Activated T-helper 2 cell treated with anti-CD3 and anti-CD28 coated beads, Interferon-gamma antibody, Interleukin-2, Interleukin-4, amounts not matched to agents 10 μg/mL and 5 μg/mL and 100 μg/mL, durations not matched to agents 14 hours and 24 hours and 36 hours (primary cell): ENCODE data around the gene LEMD2. TPM values are rescaled to one million over a fixed set of nuclear protein-coding genes. Genes with fewer than 3 reads are reported as not detected.
A peak's percentile ranks its signal among the peaks of the same experiment; 100 is the strongest.

Source experiments
- DNase-seq: peaks from one replicate; pipeline ENCODE4 v3.0.0; 2021; ENCODE audit warnings: low spot score
- H3K27ac Mint-ChIP-seq: one replicate; pipeline ENCODE4 v1.8.0; 2021; ENCODE audit warnings: mixed read lengths
- H3K27me3 Mint-ChIP-seq: one replicate; pipeline ENCODE4 v1.8.0; 2021; ENCODE audit warnings: low read depth, mixed read lengths
- H3K36me3 Mint-ChIP-seq: one replicate; pipeline ENCODE4 v1.8.0; 2021; ENCODE audit warnings: low read depth, mixed read lengths
- H3K4me1 Mint-ChIP-seq: one replicate; pipeline ENCODE4 v1.8.0; 2021; ENCODE audit warnings: low read depth, mixed read lengths
- H3K4me3 Mint-ChIP-seq: one replicate; pipeline ENCODE4 v1.8.0; 2021; ENCODE audit warnings: low read depth, mild to moderate bottlenecking, moderate library complexity, mixed read lengths
- H3K9me3 Mint-ChIP-seq: one replicate; pipeline ENCODE4 v1.8.0; 2021; ENCODE audit warnings: mixed read lengths
- intact Hi-C: fragments of 100-400 bp; cut with micrococcal nuclease; formaldehyde crosslinking; loops from one replicate; pipeline ENCODE4 v1.15.1; 2023
- total RNA-seq: library from RNA; stranded (reverse); gene quantifications from 2 replicates; pipeline ENCODE4 v1.2.3, GENCODE V29; 2022

Gene LEMD2
- total RNA-seq, 1 donor from 2014 or later = 66.2 TPM

- no peak overlapping the region for H3K4me3 Mint-ChIP-seq
- H3K4me1 Mint-ChIP-seq = peaks cover 34% of the 10 kb centered on the region
- DNase-seq = no peak
- H3K36me3 Mint-ChIP-seq = peaks cover 60% of the 10 kb centered on the region
- intact Hi-C loops = loop anchor here (5.0 kb wide), 1 partner anchor 117 kb away; no protein-coding TSS in a partner anchor
- no peaks in the 10 kb centered on the region for H3K27me3 Mint-ChIP-seq
- no peak overlapping the region for H3K27ac Mint-ChIP-seq
- no peaks in the 10 kb centered on the region for H3K9me3 Mint-ChIP-seq
These were observed 3.2 kb downstream of the LEMD2 start for GRCh38 chr6:33785778-33786177.

- Mint-ChIP-seq H3K9me3 (no peaks in the 10 kb centered on the region), H3K27me3 (no peaks in the 10 kb centered on the region), H3K27ac (peak overlapping the region; percentile 10), H3K36me3 (peaks cover 68% of the 10 kb centered on the region), H3K4me1 (peaks cover 34% of the 10 kb centered on the region), H3K4me3 (no peak overlapping the region)
- DNase-seq = no peak
- intact Hi-C loops = loop anchor here (5.0 kb wide), 1 partner anchor 118 kb away; no protein-coding TSS in a partner anchor
These were observed 4.1 kb downstream of the LEMD2 start for GRCh38 chr6:33784787-33785186.

- Mint-ChIP-seq H3K36me3 (peaks cover 77% of the 10 kb centered on the region), H3K4me1 (peaks cover 29% of the 10 kb centered on the region), H3K4me3 (no peak overlapping the region), H3K27me3 (no peaks in the 10 kb centered on the region), H3K9me3 (no peaks in the 10 kb centered on the region), H3K27ac (no peak overlapping the region)
- no peak for DNase-seq
- intact Hi-C loops = no loop called here
These were observed 5.0 kb downstream of the LEMD2 start for GRCh38 chr6:33783781-33784520.

- intact Hi-C loops = no loop called here
- Mint-ChIP-seq H3K9me3 (no peaks in the 10 kb centered on the region), H3K4me1 (peaks cover 26% of the 10 kb centered on the region), H3K27ac (peak overlapping the region; percentile 30), H3K4me3 (no peak overlapping the region), H3K27me3 (no peaks in the 10 kb centered on the region), H3K36me3 (peaks cover 81% of the 10 kb centered on the region)
- no peak for DNase-seq
These were observed 6.4 kb downstream of the LEMD2 start for GRCh38 chr6:33782561-33782960.

- Mint-ChIP-seq H3K4me1 (peaks cover 15% of the 10 kb centered on the region), H3K27me3 (no peaks in the 10 kb centered on the region), H3K4me3 (no peak overlapping the region), H3K27ac (no peak overlapping the region), H3K9me3 (no peaks in the 10 kb centered on the region), H3K36me3 (peaks cover 84% of the 10 kb centered on the region)
- intact Hi-C loops = no loop called here
- no peak for DNase-seq
These were observed 7.6 kb downstream of the LEMD2 start for GRCh38 chr6:33781131-33781975.

- Mint-ChIP-seq H3K36me3 (peaks cover 81% of the 10 kb centered on the region), H3K9me3 (no peaks in the 10 kb centered on the region), H3K27me3 (no peaks in the 10 kb centered on the region), H3K27ac (no peak overlapping the region), H3K4me1 (peaks cover under 1% of the 10 kb centered on the region), H3K4me3 (no peak overlapping the region)
- intact Hi-C loops = no loop called here
- no peak for DNase-seq
These were observed 9.0 kb downstream of the LEMD2 start for GRCh38 chr6:33779895-33780294.

- Mint-ChIP-seq H3K27me3 (no peaks in the 10 kb centered on the region), H3K9me3 (no peaks in the 10 kb centered on the region), H3K27ac (no peak overlapping the region), H3K36me3 (peaks cover 80% of the 10 kb centered on the region), H3K4me1 (no peaks in the 10 kb centered on the region), H3K4me3 (no peak overlapping the region)
- intact Hi-C loops = no loop called here
- no peak for DNase-seq
These were observed 9.6 kb downstream of the LEMD2 start for GRCh38 chr6:33779290-33779689.

GRCh38 chr6:33778444-33779121 is 10.3 kb downstream of the LEMD2 start:
- H3K4me1 Mint-ChIP-seq = no peaks in the 10 kb centered on the region
- intact Hi-C loops = no loop called here
- no peaks in the 10 kb centered on the region for H3K27me3 Mint-ChIP-seq
- H3K27ac Mint-ChIP-seq = no peak overlapping the region
- DNase-seq = no peak
- H3K36me3 Mint-ChIP-seq = peaks cover 73% of the 10 kb centered on the region
- no peak overlapping the region for H3K4me3 Mint-ChIP-seq
- H3K9me3 Mint-ChIP-seq = no peaks in the 10 kb centered on the region

- H3K27ac Mint-ChIP-seq = no peak overlapping the region
- H3K9me3 Mint-ChIP-seq = no peaks in the 10 kb centered on the region
- no peak overlapping the region for H3K4me3 Mint-ChIP-seq
- DNase-seq = no peak
- peaks cover 73% of the 10 kb centered on the region for H3K36me3 Mint-ChIP-seq
- H3K27me3 Mint-ChIP-seq = no peaks in the 10 kb centered on the region
- H3K4me1 Mint-ChIP-seq = no peaks in the 10 kb centered on the region
- intact Hi-C loops = no loop called here
These were observed 11.2 kb downstream of the LEMD2 start for GRCh38 chr6:33777398-33778388.

GRCh38 chr6:33776764-33777163 is 12.2 kb downstream of the LEMD2 start:
- Mint-ChIP-seq H3K9me3 (no peaks in the 10 kb centered on the region), H3K36me3 (peaks cover 74% of the 10 kb centered on the region), H3K27me3 (no peaks in the 10 kb centered on the region), H3K27ac (no peak overlapping the region), H3K4me1 (no peaks in the 10 kb centered on the region), H3K4me3 (no peak overlapping the region)
- intact Hi-C loops = no loop called here
- DNase-seq = no peak

- no peak for DNase-seq
- Mint-ChIP-seq H3K4me3 (no peak overlapping the region), H3K27me3 (no peaks in the 10 kb centered on the region), H3K27ac (no peak overlapping the region), H3K9me3 (no peaks in the 10 kb centered on the region), H3K4me1 (peaks cover under 1% of the 10 kb centered on the region), H3K36me3 (peaks cover 76% of the 10 kb centered on the region)
- intact Hi-C loops = no loop called here
These were observed 12.7 kb downstream of the LEMD2 start for GRCh38 chr6:33776186-33776585.

- no peak for DNase-seq
- intact Hi-C loops = loop anchor here (5.0 kb wide), 1 partner anchor 378 kb away; no protein-coding TSS in a partner anchor
- peaks cover 63% of the 10 kb centered on the region for H3K36me3 Mint-ChIP-seq
- no peak overlapping the region for H3K4me3 Mint-ChIP-seq
- no peaks in the 10 kb centered on the region for H3K27me3 Mint-ChIP-seq
- no peaks in the 10 kb centered on the region for H3K9me3 Mint-ChIP-seq
- no peak overlapping the region for H3K27ac Mint-ChIP-seq
- H3K4me1 Mint-ChIP-seq = peaks cover 1% of the 10 kb centered on the region
These were observed 14.2 kb downstream of the LEMD2 start for GRCh38 chr6:33774774-33775173.
